IPS DF 6.9 (cell line): Measurements from ENCODE around the gene EPB41L1.

ENCODE experiments used
- DNase-seq: peaks from one replicate; pipeline ENCODE4 v3.0.0-alpha.2; 2013; ENCODE audit warnings: low read depth, low spot score
- H3K27ac ChIP-seq: one replicate; pipeline ENCODE4 v1.5.1; 2013; ENCODE audit warnings: low read length, control low read depth
- H3K27me3 ChIP-seq: 2 replicates; pipeline ENCODE4 v1.6.1; 2013; ENCODE audit warnings: mild to moderate bottlenecking, low read length; ENCODE audit not compliant: control insufficient read depth, insufficient read depth
- H3K36me3 ChIP-seq: 2 replicates; pipeline ENCODE4 v1.6.1; 2013; ENCODE audit warnings: low read length; ENCODE audit not compliant: control insufficient read depth, insufficient read depth
- H3K4me1 ChIP-seq: 2 replicates; pipeline ENCODE4 v1.6.1; 2013; ENCODE audit warnings: low read length; ENCODE audit not compliant: control insufficient read depth, insufficient read depth
- H3K4me3 ChIP-seq: 2 replicates; pipeline ENCODE4 v1.5.1; 2013; ENCODE audit warnings: mild to moderate bottlenecking, low read length
- H3K9me3 ChIP-seq: 2 replicates; pipeline ENCODE4 v1.6.1; 2013; ENCODE audit warnings: low read length, inconsistent platforms; ENCODE audit not compliant: control insufficient read depth, insufficient read depth
- WGBS: extraction: QIAGEN DNeasy Blood & Tissue Kit; methylation state at CpG from one replicate; pipeline ENCODE4 v1.1.7; 2013; ENCODE audit warnings: mixed read lengths, missing lambda C conversion rate; ENCODE audit not compliant: insufficient read length, insufficient coverage; 5-methylcytosine and 5-hydroxymethylcytosine counted together

The EPB41L1 gene

GRCh38 chr20:36269507-36269906 lies 115.0 kb downstream of the EPB41L1 start:
- Histone ChIP-seq H3K4me3 (no peak overlapping the region), H3K27ac (no peak overlapping the region), H3K4me1 (peaks cover 7% of the 10 kb centered on the region), H3K36me3 (no peaks in the 10 kb centered on the region), H3K27me3 (no peaks in the 10 kb centered on the region), H3K9me3 (no peaks in the 10 kb centered on the region)
- no CpG with 5 or more reads among the region's 2 CpGs for WGBS
- no peak for DNase-seq

GRCh38 chr20:36270744-36271638 lies 116.5 kb downstream of the EPB41L1 start:
- DNase-seq, result no peak
- Histone ChIP-seq H3K9me3 (no peaks in the 10 kb centered on the region), H3K27me3 (no peaks in the 10 kb centered on the region), H3K4me3 (no peak overlapping the region), H3K27ac (no peak overlapping the region), H3K36me3 (no peaks in the 10 kb centered on the region), H3K4me1 (peaks cover 8% of the 10 kb centered on the region)
- no CpG with 5 or more reads among the region's 20 CpGs for WGBS

DNA sequence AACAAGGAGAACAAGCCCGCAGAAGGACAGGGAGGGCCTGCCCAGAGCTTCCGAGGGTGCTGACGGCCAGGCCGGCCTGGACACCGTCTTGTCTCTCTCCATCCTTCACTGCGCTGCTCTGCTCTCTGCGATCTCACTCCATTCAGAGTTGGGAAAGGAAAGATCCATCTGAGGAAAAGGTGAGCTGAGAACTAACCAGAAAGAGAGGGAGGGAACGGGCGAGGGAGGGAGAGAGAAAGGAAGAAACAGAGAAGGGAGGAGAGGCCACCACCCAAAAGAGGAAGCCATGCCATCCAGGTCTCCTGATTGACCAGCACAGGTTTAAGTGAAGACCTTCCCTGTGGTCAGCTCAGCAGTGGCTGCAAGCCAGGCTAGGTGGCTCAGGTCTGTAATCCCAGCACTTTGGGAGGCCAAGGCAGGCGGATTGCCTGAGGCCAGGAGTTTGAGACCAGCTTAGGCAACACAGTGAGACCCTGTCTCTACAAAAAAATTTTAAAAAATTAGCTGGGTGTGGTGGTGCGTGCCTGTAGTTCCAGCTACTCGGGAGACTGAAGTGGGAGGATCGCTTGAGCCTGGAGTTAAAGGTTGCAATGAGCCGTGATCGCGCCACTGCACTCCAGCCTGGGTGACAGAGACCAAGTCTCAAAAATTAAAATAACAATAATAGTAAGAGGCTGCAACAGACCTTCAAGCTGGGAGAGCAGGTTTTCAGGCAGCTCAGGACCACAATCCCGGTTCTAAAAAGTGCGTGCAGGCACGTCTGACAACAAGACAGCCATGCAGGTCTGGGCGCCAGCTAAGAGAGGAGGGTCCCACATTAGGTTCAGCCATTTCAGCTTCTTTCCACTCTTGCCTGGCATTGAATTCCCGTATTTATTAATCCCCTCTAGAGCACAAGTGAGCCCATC lies 117.4 kb downstream of the EPB41L1 start:
- DNase-seq, result no peak
- Histone ChIP-seq H3K36me3 (no peaks in the 10 kb centered on the region), H3K4me1 (peaks cover 8% of the 10 kb centered on the region), H3K9me3 (no peaks in the 10 kb centered on the region), H3K27me3 (no peaks in the 10 kb centered on the region), H3K27ac (no peak overlapping the region), H3K4me3 (no peak overlapping the region)
- no CpG with 5 or more reads among the region's 21 CpGs for WGBS

DNA sequence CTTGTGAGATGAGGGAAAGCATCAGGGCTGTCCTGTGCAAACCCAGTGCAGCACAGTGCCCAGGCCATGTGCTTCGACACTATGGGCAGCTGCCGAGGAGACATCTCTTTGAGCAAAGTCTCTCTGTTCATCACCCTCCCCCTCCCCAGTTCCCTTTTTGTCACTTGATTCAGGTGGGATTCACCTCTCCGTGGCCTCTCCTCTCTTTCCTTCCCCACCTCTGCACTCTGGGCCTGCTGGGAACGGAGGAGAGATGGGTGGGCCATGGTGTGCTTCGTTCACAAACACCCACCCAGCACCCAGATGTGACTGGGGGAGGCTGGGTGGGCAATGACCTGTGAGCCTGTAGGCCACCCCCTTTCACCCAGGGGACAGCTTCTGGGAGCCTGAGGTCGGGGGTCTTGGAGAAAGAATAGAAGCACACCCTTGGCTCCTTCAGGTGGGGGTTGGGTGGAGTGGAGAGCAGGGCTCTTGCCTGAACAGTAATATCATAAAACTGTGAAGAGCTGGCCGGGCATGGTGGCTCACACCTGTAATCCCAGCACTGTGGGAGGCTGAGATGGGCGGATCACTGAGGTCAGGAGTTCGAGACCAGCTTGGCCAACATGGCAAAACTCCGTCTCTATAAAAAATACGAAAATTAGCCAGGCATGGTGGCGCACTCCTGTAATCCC lies 118.1 kb downstream of the EPB41L1 start:
- Histone ChIP-seq H3K27me3 (no peaks in the 10 kb centered on the region), H3K4me3 (no peak overlapping the region), H3K36me3 (no peaks in the 10 kb centered on the region), H3K27ac (no peak overlapping the region), H3K9me3 (no peaks in the 10 kb centered on the region), H3K4me1 (peaks cover 8% of the 10 kb centered on the region)
- no peak for DNase-seq
- no CpG with 5 or more reads among the region's 12 CpGs for WGBS

DNA sequence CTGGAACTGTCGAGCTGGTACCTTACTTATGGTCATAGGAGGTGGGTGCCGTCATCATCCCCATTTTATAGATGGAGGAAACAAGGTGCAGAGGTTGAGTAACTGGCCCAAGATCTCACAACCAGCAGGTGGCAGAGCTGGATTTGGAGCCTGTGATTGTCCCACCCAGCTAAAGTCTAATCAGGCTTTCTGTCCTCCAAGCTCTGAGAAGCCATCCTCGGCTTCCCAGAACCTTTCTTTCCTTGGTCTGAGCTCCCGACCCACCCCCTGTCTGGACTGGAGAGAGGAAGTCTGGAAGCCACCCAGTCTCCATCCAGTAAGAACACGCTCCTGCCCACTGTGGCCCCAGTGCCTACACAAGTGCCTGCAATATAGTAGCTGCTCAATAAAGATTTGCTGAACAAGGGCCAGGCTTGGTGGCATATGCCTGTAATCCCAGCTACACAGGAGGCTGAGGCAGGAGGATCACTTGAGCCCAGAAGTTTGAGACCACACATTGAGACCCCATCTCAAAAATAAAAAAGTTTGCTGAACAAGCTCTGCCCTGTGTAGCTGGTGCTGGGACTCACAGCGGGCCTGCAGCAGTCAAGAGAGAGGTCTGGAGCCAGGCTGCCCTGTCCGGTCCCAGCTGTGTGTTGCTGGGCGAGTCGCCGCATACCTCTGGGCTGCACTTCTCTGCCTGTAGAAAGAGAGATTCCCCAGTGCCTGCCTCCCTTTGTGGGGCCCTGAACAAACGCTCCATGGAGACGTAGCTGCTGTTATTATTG lies 119.1 kb downstream of the EPB41L1 start:
- DNase-seq, result no peak
- peaks cover 7% of the 10 kb centered on the region for H3K4me1 ChIP-seq
- no peak overlapping the region for H3K27ac ChIP-seq
- no peaks in the 10 kb centered on the region for H3K36me3 ChIP-seq
- H3K27me3 ChIP-seq, result no peaks in the 10 kb centered on the region
- H3K4me3 ChIP-seq, result no peak overlapping the region
- WGBS, result no CpG with 5 or more reads among the region's 12 CpGs
- no peaks in the 10 kb centered on the region for H3K9me3 ChIP-seq

DNA sequence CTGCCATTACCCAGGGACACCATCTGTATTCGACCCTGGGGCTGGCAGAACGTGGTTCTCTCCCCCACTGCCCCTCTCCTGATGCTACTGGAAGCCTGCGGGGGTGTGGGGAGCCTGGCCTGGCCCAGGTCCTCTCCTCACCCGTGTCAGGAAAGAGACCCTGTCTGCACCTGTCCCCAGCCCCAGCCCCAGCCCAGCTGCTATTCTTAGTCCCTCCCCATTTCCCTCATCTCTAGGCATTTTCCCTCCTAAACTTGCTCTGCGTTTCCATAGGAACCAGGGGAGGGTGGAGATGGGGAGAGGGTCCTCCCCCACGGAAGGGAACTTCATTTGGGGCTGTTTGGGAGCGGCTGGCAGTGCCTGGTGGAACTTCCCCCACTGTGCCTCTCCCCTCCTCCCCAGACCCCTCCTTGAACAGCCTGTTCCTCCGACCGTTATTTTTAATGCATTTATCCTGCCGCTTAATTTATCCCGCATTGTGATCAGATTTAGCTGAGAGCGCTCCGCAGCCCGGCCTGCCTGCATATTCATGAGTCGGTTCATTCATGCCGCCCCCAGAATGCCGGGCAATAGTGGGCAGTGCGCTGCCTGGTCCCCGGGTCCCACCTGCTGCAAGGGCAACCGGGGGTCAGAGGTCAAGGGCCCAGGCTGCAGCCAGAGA lies 119.8 kb downstream of the EPB41L1 start:
- Histone ChIP-seq H3K9me3 (no peaks in the 10 kb centered on the region), H3K4me3 (no peak overlapping the region), H3K27me3 (no peaks in the 10 kb centered on the region), H3K4me1 (peaks cover 7% of the 10 kb centered on the region), H3K27ac (no peak overlapping the region), H3K36me3 (no peaks in the 10 kb centered on the region)
- no CpG with 5 or more reads among the region's 20 CpGs for WGBS
- DNase-seq, result no peak

GRCh38 chr20:36275011-36275410 lies 120.5 kb downstream of the EPB41L1 start:
- H3K27me3 ChIP-seq, result no peaks in the 10 kb centered on the region
- H3K9me3 ChIP-seq, result no peaks in the 10 kb centered on the region
- H3K4me3 ChIP-seq, result no peak overlapping the region
- DNase-seq, result no peak
- H3K36me3 ChIP-seq, result no peaks in the 10 kb centered on the region
- peaks cover 7% of the 10 kb centered on the region for H3K4me1 ChIP-seq
- H3K27ac ChIP-seq, result no peak overlapping the region
- WGBS, result no CpG with 5 or more reads among the region's 5 CpGs

DNA sequence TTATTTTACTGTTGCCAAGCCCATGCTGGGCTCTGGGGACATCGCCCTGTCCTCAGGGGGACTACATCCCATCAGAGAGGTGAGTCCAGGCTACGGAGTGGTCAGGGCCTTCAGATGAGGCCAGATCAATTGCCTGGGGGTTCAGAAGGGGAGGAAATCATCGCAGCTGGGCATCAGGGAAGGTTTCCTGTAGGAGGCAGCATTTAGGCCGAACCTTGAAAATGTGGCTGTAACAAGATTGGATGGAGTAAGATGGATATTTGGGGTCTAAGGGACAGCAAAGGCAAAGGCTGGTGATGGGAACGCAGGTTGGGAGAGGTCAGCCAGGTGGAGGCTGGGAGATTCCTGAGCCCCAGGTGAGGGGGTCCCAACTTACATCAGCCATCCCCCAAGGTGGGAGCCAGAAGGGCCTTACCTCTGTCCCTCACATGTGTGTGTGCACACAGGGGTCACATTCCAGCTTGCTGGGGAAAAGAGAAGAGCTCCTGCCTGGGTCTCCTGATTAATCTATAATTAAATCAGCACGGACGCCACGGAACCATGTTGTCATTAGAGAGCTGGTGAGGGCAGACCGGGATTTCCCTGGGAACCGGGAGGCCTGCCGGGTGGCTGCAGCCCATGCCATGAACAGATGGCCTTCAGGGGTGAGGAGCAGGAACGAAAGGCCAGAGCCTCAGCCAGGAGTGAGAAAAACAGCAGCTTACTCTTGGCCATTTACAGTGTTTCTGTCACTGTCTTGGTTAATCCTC lies 121.1 kb downstream of the EPB41L1 start:
- H3K9me3 ChIP-seq, result no peaks in the 10 kb centered on the region
- no CpG with 5 or more reads among the region's 12 CpGs for WGBS
- DNase-seq, result no peak
- H3K27me3 ChIP-seq, result no peaks in the 10 kb centered on the region
- H3K27ac ChIP-seq, result no peak overlapping the region
- H3K36me3 ChIP-seq, result no peaks in the 10 kb centered on the region
- H3K4me1 ChIP-seq, result peaks cover 7% of the 10 kb centered on the region
- H3K4me3 ChIP-seq, result no peak overlapping the region

DNA sequence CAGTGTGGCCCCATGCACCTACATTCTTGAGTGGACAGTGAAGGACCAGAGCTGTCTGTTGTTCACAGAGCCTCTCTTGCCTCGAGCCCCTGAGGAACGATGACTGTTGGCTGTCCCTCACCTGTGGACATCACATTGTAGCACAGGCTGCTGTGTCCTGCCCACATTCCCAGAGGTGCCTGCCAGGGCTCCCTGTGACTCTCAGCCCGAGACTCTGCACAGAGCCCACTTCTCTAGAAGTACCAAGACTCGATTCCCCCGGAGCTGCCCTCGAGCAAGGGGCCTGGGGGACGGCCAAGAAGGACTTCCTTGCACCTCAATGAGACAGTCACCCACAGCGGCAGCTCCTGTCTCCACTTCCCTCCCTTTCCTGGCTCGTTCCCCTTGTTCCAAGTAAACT lies 123.0 kb downstream of the EPB41L1 start:
- H3K36me3 ChIP-seq, result no peaks in the 10 kb centered on the region
- no peak overlapping the region for H3K4me3 ChIP-seq
- 0 out of 2 replicates have a peak, but pooled peaks cover 1% of the 10 kb centered on the region for H3K4me1 ChIP-seq
- H3K27me3 ChIP-seq, result no peaks in the 10 kb centered on the region
- no peak for DNase-seq
- H3K9me3 ChIP-seq, result no peaks in the 10 kb centered on the region
- WGBS, result no CpG with 5 or more reads among the region's 9 CpGs
- no peak overlapping the region for H3K27ac ChIP-seq
